Airway epithelial cell (primary cell): Measurements from ENCODE around the gene AHSA1. TPM values are rescaled to one million over a fixed set of nuclear protein-coding genes. Genes with fewer than 3 reads are reported as not detected.

Experiments used
- total RNA-seq: library from RNA; depleted of rRNA; stranded (reverse); fragments of >200 nt; gene quantifications from 2 replicates; pipeline ENCODE4 v1.2.3, GENCODE V29; 2015

Gene AHSA1
- 162 and 164 TPM in 2 replicates for total RNA-seq

DNA sequence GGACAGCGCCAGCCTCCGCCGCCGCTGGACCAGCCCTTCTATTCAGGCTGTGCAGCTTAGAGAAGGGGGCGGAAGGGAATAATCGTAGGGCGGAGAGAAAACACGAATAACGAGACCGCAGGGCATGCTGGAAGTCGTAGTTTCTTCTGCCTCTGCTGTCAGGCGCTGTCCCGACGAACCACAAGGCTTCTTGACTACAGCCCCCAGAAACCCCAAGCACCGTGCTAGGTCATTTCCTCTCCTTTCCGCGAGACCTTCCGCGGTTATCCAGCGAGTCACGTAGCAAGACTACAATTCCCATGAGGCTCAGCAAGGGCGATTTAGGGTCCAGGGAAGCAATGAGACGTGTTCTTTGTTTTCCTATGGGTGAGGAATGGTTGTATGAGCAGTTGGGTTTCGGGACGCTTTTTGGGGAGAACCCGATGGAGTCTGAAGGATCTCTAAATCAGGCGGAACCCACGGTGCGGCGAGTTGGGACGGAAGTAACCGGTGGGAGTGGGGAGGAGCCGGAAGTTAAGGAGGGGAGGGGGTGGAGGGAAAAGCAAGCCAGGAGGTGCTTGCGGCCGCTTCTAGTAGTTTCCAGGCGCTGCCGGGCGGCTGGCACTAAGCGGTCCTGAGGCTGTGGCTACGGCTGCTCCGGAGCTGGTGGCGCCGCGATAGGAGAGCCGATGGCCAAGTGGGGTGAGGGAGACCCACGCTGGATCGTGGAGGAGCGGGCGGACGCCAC is at the start of gene AHSA1, which contains the start of gene VIPAS39:
Gene AHSA1 (plus strand): TSS at position 572 of the 727 bp plus-strand sequence. CDS start 97 bp downstream, at position 669.
Gene VIPAS39 (minus strand): TSS at position 80 of the 727 bp plus-strand sequence. CDS start 3,499 bp downstream, outside the sequence.

DNA sequence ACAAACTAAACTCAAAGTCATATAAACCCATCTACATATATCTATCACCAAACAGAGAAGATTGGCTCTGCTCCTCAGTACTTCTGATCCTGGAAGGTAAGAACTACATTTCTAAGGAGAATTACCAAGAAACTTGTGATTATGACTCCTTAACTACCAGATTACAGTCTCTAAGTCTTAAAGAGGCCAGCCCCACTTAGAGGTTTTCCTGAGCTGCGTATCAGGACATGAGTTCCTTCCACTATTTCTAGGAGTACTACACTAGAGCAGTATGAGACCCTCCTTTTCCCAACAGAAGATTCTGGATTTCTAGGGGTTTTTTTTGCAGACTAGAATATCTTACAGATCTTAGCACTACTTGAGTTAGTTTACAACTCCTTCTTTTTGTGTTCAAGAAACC is 34.5 kb upstream of the AHSA1 start, which contains the start of gene NOXRED1:
Gene NOXRED1 (minus strand): TSS at position 101 of the 400 bp plus-strand sequence. CDS start 634 bp downstream, outside the sequence.

DNA sequence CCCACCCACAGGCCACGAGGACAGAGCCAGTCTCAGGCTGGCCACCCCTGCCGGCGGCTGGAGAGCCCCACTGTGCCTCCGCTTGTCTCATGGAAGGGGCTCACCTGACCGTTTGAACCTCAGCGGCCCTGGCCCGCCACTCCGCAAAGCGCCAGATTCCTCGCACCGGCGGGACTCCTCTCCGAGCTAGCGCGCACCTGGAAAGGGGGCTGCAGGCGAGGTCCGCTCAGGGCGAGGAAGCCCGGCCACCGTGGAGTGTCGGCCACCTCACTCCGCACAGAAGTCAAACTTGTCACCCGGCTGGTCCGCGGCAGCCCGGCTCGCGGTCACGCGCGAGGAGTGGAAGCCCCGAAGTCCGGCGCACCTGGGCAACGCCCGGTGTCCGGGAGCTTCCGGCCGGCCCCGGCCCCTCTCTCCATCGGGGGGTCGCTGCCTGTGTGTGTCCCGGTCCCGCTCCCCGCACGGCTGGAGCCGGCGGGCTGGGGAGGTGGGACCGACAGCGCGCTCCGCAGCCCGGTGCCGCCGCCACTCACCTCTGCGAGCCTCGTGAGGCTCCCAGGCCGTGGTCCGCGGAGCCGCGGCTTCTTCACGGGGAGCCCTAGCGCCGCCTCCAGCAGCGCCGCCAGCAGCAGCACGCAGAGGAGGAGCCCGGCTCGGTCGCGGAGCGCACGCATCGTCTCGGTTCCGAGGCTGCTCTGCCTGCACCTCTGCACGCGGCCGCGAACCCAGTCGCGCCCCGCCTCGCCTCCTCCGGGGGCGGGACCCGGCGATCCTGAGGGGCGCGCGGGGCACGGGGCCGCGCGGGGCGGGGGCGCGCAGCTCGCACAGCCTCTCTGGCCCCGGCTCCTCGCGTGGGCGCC is 40.5 kb downstream of the AHSA1 start, which contains the start of gene ISM2:
Gene ISM2 (minus strand): TSS at position 697 of the 860 bp plus-strand sequence. CDS start 23 bp downstream, at position 674.

Other genes starting within 250 kb of the AHSA1 start
- 0.23 TPM in 1 of 2 replicates, not detected in the other for gene NGB, start 186.9 kb upstream of the AHSA1 start, total RNA-seq
- 5.2 and 15.3 TPM in 2 replicates for gene POMT2, start 137.2 kb upstream of the AHSA1 start, total RNA-seq
- 48.2 and 63.5 TPM in 2 replicates for gene GSTZ1, start 137.1 kb upstream of the AHSA1 start, total RNA-seq
- 6.3 and 9.4 TPM in 2 replicates for gene TMED8, start 81.0 kb upstream of the AHSA1 start, total RNA-seq
- 0.35 and 0.56 TPM in 2 replicates for gene SAMD15, start 80.7 kb upstream of the AHSA1 start, total RNA-seq
- gene NOXRED1, start 34.6 kb upstream of the AHSA1 start, total RNA-seq, result 0.35 TPM in 1 of 2 replicates, not detected in the other
- gene VIPAS39, start 492 bp upstream of the AHSA1 start, total RNA-seq, result 10.3 and 16.2 TPM in 2 replicates
- gene ISM2, start 40.7 kb downstream of the AHSA1 start, total RNA-seq, result 0.14 TPM in 1 of 2 replicates, not detected in the other
- gene SPTLC2, start 158.5 kb downstream of the AHSA1 start, total RNA-seq, result 20.6 and 22.9 TPM in 2 replicates
- gene ALKBH1, start 249.9 kb downstream of the AHSA1 start, total RNA-seq, result 10.2 and 14.1 TPM in 2 replicates